Endothelial cell (in vitro differentiated cells): ENCODE measurements around the gene SNX32. TPM values are rescaled to one million over a fixed set of nuclear protein-coding genes. Genes with fewer than 3 reads are reported as not detected.

Source experiments
- DNase-seq: peaks from one replicate; pipeline ENCODE4 v3.0.0; 2021; ENCODE audit warnings: low spot score
- H3K27ac Mint-ChIP-seq: one replicate; pipeline ENCODE4 v1.8.0; 2021; ENCODE audit warnings: mixed read lengths, inconsistent platforms; ENCODE audit not compliant: unreplicated experiment
- H3K27me3 Mint-ChIP-seq: one replicate; pipeline ENCODE4 v1.8.0; 2021; ENCODE audit warnings: mild to moderate bottlenecking, moderate library complexity, mixed read lengths, inconsistent platforms; ENCODE audit not compliant: unreplicated experiment
- H3K36me3 Mint-ChIP-seq: one replicate; pipeline ENCODE4 v1.8.0; 2021; ENCODE audit warnings: mild to moderate bottlenecking, low read depth, mixed read lengths, inconsistent platforms; ENCODE audit not compliant: unreplicated experiment
- H3K4me1 Mint-ChIP-seq: one replicate; pipeline ENCODE4 v1.8.0; 2021; ENCODE audit warnings: mild to moderate bottlenecking, mixed read lengths, inconsistent platforms; ENCODE audit not compliant: unreplicated experiment
- H3K4me3 Mint-ChIP-seq: one replicate; pipeline ENCODE4 v1.8.0; 2021; ENCODE audit warnings: mild to moderate bottlenecking, mixed read lengths, inconsistent platforms; ENCODE audit not compliant: unreplicated experiment
- H3K9me3 Mint-ChIP-seq: one replicate; pipeline ENCODE4 v1.8.0; 2021; ENCODE audit warnings: mixed read lengths, inconsistent platforms; ENCODE audit not compliant: unreplicated experiment
- total RNA-seq: library from RNA; stranded (reverse); fragmentation: NEBNext Ultra II Directional; extraction: Animal tissue kit (Norgen Biotek cat#: 25700); gene quantifications from one replicate; pipeline ENCODE4 v1.2.1, GENCODE V29; 2021; ENCODE audit not compliant: unreplicated experiment
- TF ChIP-seq, protein P1 (sequence below): fragments of 200-600 bp; sonication (generic); IDR thresholded peaks from one replicate; pipeline ENCODE4 v1.5.0; 2021; ENCODE audit warnings: antibody characterized with exemption; ENCODE audit not compliant: unreplicated experiment

Gene SNX32
- total RNA-seq, 1 donor from 2014 or later: 1.2 TPM

DNA sequence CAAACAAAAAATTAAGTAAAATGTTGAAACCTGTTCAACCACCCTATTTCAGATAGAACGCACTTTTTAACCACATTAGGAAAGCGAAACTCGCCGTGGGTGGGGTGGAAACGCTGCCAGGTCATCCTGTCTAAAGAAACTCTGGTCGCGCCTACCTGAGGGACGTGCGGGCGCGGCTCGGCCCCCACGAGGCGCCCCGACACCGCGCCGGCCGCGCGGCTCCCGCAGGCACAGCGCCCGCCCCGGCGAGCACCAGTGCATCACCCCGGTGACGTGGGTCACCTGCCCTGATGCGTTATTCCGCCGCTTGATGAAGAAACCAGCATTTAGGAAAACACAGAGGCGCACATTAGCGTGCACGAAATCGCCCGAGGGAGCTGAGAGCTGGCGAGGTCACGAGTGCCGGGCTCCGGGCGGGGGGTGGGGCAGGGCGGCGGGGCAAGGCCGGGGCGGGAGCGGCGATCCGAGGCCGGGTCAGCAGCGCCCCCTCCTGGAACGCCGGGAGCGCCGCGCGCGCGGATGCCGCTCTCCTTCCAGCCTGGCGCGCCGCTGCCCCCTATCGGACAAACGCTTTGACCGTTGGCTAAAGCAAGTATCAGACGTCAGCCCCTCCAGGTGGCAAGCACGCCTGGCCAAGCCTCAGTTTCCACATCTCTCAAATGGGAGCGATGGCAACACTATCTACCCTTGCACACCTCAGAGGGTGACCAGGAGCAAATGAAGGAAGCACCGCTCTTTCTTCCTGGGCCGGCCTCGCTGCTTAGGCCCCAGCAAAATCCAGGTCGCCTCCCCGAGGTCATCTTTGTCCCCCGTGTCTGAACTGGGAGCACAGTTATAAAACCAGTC is 15.7 kb upstream of the SNX32 start:
- Mint-ChIP-seq H3K4me1 (no peaks in the 10 kb centered on the region), H3K9me3 (no peaks in the 10 kb centered on the region), H3K27ac (no peak overlapping the region), H3K27me3 (no peaks in the 10 kb centered on the region), H3K36me3 (no peaks in the 10 kb centered on the region), H3K4me3 (peak overlapping the region; percentile 82)
- TF ChIP-seq, protein P1, sequence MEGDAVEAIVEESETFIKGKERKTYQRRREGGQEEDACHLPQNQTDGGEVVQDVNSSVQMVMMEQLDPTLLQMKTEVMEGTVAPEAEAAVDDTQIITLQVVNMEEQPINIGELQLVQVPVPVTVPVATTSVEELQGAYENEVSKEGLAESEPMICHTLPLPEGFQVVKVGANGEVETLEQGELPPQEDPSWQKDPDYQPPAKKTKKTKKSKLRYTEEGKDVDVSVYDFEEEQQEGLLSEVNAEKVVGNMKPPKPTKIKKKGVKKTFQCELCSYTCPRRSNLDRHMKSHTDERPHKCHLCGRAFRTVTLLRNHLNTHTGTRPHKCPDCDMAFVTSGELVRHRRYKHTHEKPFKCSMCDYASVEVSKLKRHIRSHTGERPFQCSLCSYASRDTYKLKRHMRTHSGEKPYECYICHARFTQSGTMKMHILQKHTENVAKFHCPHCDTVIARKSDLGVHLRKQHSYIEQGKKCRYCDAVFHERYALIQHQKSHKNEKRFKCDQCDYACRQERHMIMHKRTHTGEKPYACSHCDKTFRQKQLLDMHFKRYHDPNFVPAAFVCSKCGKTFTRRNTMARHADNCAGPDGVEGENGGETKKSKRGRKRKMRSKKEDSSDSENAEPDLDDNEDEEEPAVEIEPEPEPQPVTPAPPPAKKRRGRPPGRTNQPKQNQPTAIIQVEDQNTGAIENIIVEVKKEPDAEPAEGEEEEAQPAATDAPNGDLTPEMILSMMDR: peak; percentile 100
- peak; percentile 99 for DNase-seq

DNA sequence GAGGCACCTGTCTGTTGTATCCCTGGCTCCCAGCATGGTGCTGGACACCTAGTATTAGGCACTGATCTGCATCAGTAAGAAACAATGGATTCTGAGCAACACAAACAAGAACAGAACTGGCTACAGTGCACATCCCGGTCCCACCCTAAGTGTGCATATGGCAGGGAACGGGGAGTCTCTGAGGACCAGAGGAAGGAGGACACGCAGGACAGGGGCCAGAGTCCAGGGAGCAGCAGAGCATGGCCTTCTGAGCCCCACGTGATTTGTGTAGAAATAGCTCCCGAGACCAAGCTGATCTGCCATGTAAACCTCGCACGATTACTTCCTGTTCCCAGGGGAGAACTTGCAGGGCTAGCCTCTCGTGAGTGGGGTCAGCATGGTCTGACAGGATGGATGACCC is 12.7 kb upstream of the SNX32 start:
- no peaks in the 10 kb centered on the region for H3K36me3 Mint-ChIP-seq
- no peaks in the 10 kb centered on the region for H3K9me3 Mint-ChIP-seq
- no peaks in the 10 kb centered on the region for H3K4me1 Mint-ChIP-seq
- no peaks in the 10 kb centered on the region for H3K27me3 Mint-ChIP-seq
- H3K27ac Mint-ChIP-seq: no peak overlapping the region
- no peak for DNase-seq
- TF ChIP-seq, protein P1: no peak
- no peak overlapping the region for H3K4me3 Mint-ChIP-seq

DNA sequence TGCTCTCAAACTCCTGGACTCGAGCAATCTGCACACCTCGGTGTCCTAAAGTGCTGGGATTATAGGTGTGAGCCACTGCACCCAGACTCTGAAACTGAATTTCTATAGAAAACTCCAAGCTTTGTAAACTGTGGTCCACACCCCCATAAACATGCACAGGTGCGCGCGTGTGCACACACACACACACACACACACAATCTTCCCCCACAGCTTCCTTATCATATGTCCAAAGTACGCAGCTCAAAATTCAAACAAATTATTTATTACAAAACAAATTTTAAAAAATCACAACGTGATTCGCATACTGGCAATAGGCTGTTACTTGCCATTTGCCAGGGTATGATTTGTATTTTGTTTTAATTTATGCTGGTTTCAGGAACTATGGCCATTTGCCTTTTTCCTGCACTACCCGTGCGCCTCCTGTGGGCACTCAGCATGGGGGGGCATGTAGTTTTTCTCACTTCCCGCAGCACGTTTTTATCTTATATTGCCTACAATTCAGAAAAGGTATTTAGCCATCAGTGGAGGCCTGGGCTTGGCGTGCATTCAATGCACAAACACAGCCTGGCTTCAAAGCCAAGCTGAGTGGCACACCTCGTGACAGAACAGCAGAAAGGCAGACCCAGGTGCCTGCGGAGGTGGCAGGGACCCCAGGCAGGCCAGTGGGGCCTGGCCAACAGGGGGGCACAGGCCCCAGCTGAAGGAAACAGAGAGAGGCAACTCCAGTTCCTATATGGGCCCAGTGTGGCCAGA is 10.8 kb upstream of the SNX32 start:
- DNase-seq: no peak
- Mint-ChIP-seq H3K27me3 (peaks cover 2% of the 10 kb centered on the region), H3K9me3 (no peaks in the 10 kb centered on the region), H3K27ac (no peak overlapping the region), H3K4me3 (no peak overlapping the region), H3K36me3 (no peaks in the 10 kb centered on the region), H3K4me1 (no peaks in the 10 kb centered on the region)
- TF ChIP-seq, protein P1: no peak

DNA sequence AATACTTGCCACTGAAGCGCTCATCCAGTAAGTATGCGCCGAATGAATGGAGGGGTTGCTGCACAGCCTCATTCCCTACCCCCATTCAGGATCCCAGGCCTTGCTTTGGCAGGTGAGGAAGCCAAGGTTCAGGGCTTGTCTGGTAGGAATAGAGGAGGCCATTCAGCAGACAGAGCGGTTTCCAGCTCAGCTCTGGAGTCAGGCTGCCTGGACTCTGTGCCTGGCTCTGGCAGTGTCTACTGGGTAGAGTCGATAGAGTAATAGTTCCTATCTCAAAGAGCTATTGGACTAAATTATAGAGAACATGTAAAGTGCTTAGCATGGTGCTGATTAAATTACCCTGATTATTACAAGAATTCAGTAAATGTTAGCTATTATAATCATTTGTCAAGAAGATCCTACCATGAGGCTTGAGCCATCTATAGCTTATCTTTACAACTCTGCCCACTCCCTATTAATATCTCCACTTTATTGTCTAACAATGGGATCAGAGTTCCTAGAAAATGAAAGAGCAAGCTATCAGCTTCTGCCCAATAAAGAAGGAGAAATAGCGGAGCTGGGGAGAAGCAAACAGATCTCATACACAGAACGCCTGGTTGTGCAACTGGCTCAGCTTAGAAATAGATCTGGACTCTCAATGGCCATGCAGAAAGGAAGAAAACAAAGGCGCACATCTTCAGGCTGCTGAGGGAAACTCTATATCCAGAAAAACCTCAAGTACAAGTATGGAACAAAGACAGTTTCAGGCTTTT is 6.6 kb upstream of the SNX32 start:
- no peaks in the 10 kb centered on the region for H3K4me1 Mint-ChIP-seq
- TF ChIP-seq, protein P1: no peak

More for the DNA sequence above, 6.6 kb upstream of the SNX32 start:
- no peak for DNase-seq
- Mint-ChIP-seq H3K27me3 (peaks cover 5% of the 10 kb centered on the region), H3K27ac (no peak overlapping the region), H3K36me3 (no peaks in the 10 kb centered on the region), H3K4me3 (no peak overlapping the region), H3K9me3 (no peaks in the 10 kb centered on the region)
